ENCODE measurements around the gene ADRA2B.

- TF ChIP-seq CTCF (IDR thresholded peaks at IDR 0.05) (no peak), EZH2 (IDR thresholded peaks at IDR 0.05; ENCODE audit: borderline replicate concordance, insufficient read depth, low read depth, low read length, poor library complexity, severe bottlenecking) (no peak)
These were observed 1.3 kb downstream of the ADRA2B start for GRCh38 chr2:96114903-96115581.
